Measurements from ENCODE around the gene CD101.

The CD101 gene

GRCh38 chr1:117059678-117060440, 58.3 kb downstream of the CD101 start, which contains the start of gene TTF2:
Gene TTF2, plus strand, starts transcription at chr1:117060326. Its CDS starts 21 bp downstream, at chr1:117060347.
- DNase-seq: peak; percentile 99

- DNase-seq: no peak
Measured at GRCh38 chr1:117060441-117061317, 59.1 kb downstream of the CD101 start.

GRCh38 chr1:117061986-117062415, 60.4 kb downstream of the CD101 start:
- DNase-seq: no peak

GRCh38 chr1:117066367-117066766, 64.8 kb downstream of the CD101 start:
- DNase-seq: no peak

GRCh38 chr1:117067533-117068370, 66.2 kb downstream of the CD101 start:
- no peak for DNase-seq

GRCh38 chr1:117068580-117068979, 67.0 kb downstream of the CD101 start:
- no peak for DNase-seq

GRCh38 chr1:117069220-117069844, 67.8 kb downstream of the CD101 start:
- DNase-seq: no peak

GRCh38 chr1:117070124-117070523, 68.6 kb downstream of the CD101 start:
- no peak for DNase-seq

- DNase-seq: no peak
Measured at GRCh38 chr1:117076648-117077047, 75.1 kb downstream of the CD101 start.

GRCh38 chr1:117077267-117077666, 75.7 kb downstream of the CD101 start:
- DNase-seq: no peak

GRCh38 chr1:117079737-117080136, 78.2 kb downstream of the CD101 start:
- no peak for DNase-seq

- DNase-seq: no peak
Measured at GRCh38 chr1:117084231-117084630, 82.7 kb downstream of the CD101 start.
